SK-N-SH (cell line): ENCODE results near the gene KCNC2. TPM values are rescaled to one million over a fixed set of nuclear protein-coding genes. Genes with fewer than 3 reads are reported as not detected.

Source experiments
- CTCF ChIA-PET: fragments of 300-600, 350-600 bp; formaldehyde crosslinking; extraction: SDS; loops from one replicate; lab custom pipeline; 2021; lab: Yijun Ruan, JAX
- POLR2A ChIA-PET: fragments of 350-600 bp; sonication (Branson Sonifier 250); formaldehyde crosslinking; extraction: SDS; loops from one replicate; lab custom pipeline; 2020; ENCODE audit warnings: antibody characterized with exemption, inconsistent platforms; lab: Yijun Ruan, JAX
- DNase-seq: peaks from one replicate; pipeline ENCODE4 v3.0.0; 2012
- H2AFZ ChIP-seq: fragments of 200-600 bp; sonication (generic); 2 replicates; pipeline ENCODE4 v1.8.1; 2016; ENCODE audit warnings: antibody characterized with exemption, mild to moderate bottlenecking, low read depth
- H3F3A ChIP-seq: fragments of 200-600 bp; sonication (generic); replicated peaks from 2 replicates; pipeline ENCODE3; 2016; ENCODE audit warnings: antibody characterized with exemption, mild to moderate bottlenecking; ENCODE audit not compliant: insufficient read depth
- H3K27ac ChIP-seq, 2 experiments: fragments of 200-500 bp in 1 of 2; fragments of 200-600 bp in 1 of 2; sonication (Bioruptor generic) in 1 of 2; sonication (generic), shearing (Covaris generic) in 1 of 2; 2 replicates each; pipeline versions ENCODE4 v1.5.1 to v1.6.1; 2014 to 2016; ENCODE audit warnings: low read depth in 2 of 2, inconsistent platforms in 1 of 2, low read length in 1 of 2, mild to moderate bottlenecking in 1 of 2, mixed read lengths in 1 of 2
- H3K27me3 ChIP-seq: fragments of 200-600 bp; sonication (generic), shearing (Covaris generic); 2 replicates; pipeline ENCODE4 v1.6.1; 2016; ENCODE audit warnings: mixed run types; ENCODE audit not compliant: insufficient read depth
- H3K36me3 ChIP-seq, 2 experiments: fragments of 200-500 bp in 1 of 2; fragments of 200-600 bp in 1 of 2; sonication (Bioruptor generic) in 1 of 2; sonication (generic) in 1 of 2; replicated peaks in 1 of 2; 2 replicates each; pipeline versions ENCODE3 to v1.5.1; 2014 to 2016; ENCODE audit warnings: low read length in 1 of 2, mild to moderate bottlenecking in 1 of 2; ENCODE audit not compliant: insufficient read depth in 2 of 2, control insufficient read depth in 1 of 2
- H3K4me1 ChIP-seq, 2 experiments: fragments of 200-500 bp in 1 of 2; fragments of 200-600 bp in 1 of 2; sonication (Bioruptor generic) in 1 of 2; sonication (generic), shearing (Covaris generic) in 1 of 2; 2 replicates each; pipeline versions ENCODE4 v1.5.1 to v1.6.1; 2014 to 2016; ENCODE audit warnings: low read depth in 1 of 2, low read length in 1 of 2, mixed run types in 1 of 2; ENCODE audit not compliant: insufficient read depth in 2 of 2, control insufficient read depth in 1 of 2
- H3K4me2 ChIP-seq: fragments of 200-600 bp; sonication (generic), shearing (Covaris generic); 2 replicates; pipeline ENCODE4 v1.6.1; 2017; ENCODE audit warnings: mixed run types
- H3K4me3 ChIP-seq, 2 experiments: fragments of 200-500 bp in 1 of 2; fragments of 200-600 bp in 1 of 2; sonication (Bioruptor generic) in 1 of 2; sonication (generic), shearing (Covaris generic) in 1 of 2; 2 replicates each; pipeline versions ENCODE4 v1.5.1 to v1.8.1; 2014 to 2016; ENCODE audit warnings: low read depth in 2 of 2, inconsistent platforms in 1 of 2, low read length in 1 of 2, mild to moderate bottlenecking in 1 of 2, mixed read lengths in 1 of 2, moderate library complexity in 1 of 2
- H3K79me2 ChIP-seq: fragments of 200-600 bp; sonication (generic); 2 replicates; pipeline ENCODE4 v1.8.1; 2017; ENCODE audit warnings: mild to moderate bottlenecking; ENCODE audit not compliant: insufficient read depth
- H3K9ac ChIP-seq: fragments of 200-600 bp; sonication (generic); 2 replicates; pipeline ENCODE4 v1.6.1; 2017; ENCODE audit warnings: mixed run types
- H3K9me2 ChIP-seq: fragments of 200-600 bp; sonication (generic); 2 replicates; pipeline ENCODE4 v1.6.1; 2017; ENCODE audit warnings: mixed run types
- H3K9me3 ChIP-seq: fragments of 200-600 bp; sonication (generic); 2 replicates; pipeline ENCODE4 v1.6.1; 2017; ENCODE audit warnings: mixed run types, mild to moderate bottlenecking, moderate library complexity
- H4K20me1 ChIP-seq: fragments of 200-600 bp; sonication (generic); 2 replicates; pipeline ENCODE4 v1.6.1; 2017; ENCODE audit warnings: mild to moderate bottlenecking, mixed run types; ENCODE audit not compliant: insufficient read depth
- CHD2 ChIP-seq: fragments of 150-350 bp; IDR thresholded peaks from 2 replicates; pipeline ENCODE4 v1.6.1; 2018; ENCODE audit warnings: low read length; ENCODE audit not compliant: partially characterized antibody
- ELF1 ChIP-seq: IDR thresholded peaks from 2 replicates; pipeline ENCODE4 v1.4.0; 2012
- EZH2phosphoT487 ChIP-seq: fragments of 200-600 bp; sonication (generic); IDR thresholded peaks from 2 replicates; pipeline ENCODE4 v1.6.1; 2017; ENCODE audit warnings: low read depth, mixed run types, mild to moderate bottlenecking, antibody characterized with exemption, moderate library complexity, borderline replicate concordance
- FOXJ3 ChIP-seq: sonication (generic); formaldehyde crosslinking; IDR thresholded peaks from 2 replicates; pipeline ENCODE4 v1.5.1; 2020; ENCODE audit warnings: mild to moderate bottlenecking, missing genetic modification reagents
- GATA2 ChIP-seq: sonication (generic); formaldehyde crosslinking; IDR thresholded peaks from 2 replicates; pipeline ENCODE4 v1.5.0; 2020; ENCODE audit warnings: mild to moderate bottlenecking, missing genetic modification reagents
- JUND ChIP-seq: IDR thresholded peaks from 2 replicates; pipeline ENCODE4 v1.4.0; 2012
- MAX ChIP-seq: IDR thresholded peaks from 2 replicates; pipeline ENCODE4 v1.4.0; 2012; ENCODE audit warnings: low read depth
- MEF2A ChIP-seq: IDR thresholded peaks from 2 replicates; pipeline ENCODE4 v1.4.0; 2012; ENCODE audit warnings: low read depth, borderline replicate concordance
- NRF1 ChIP-seq: IDR thresholded peaks from 2 replicates; pipeline ENCODE4 v1.6.1; 2012; ENCODE audit warnings: low read depth, mild to moderate bottlenecking, low read length
- POLR2AphosphoS5 ChIP-seq: IDR thresholded peaks from 2 replicates; pipeline ENCODE4 v1.6.1; 2012; ENCODE audit warnings: low read depth, low read length
- RCOR1 ChIP-seq: fragments of 150-350 bp; IDR thresholded peaks from 2 replicates; pipeline ENCODE4 v1.6.1; 2017; ENCODE audit warnings: antibody characterized with exemption, low read length
- RXRA ChIP-seq: IDR thresholded peaks from 2 replicates; pipeline ENCODE4 v1.4.0; 2012; ENCODE audit warnings: low read depth, mild to moderate bottlenecking, borderline replicate concordance
- SIN3A ChIP-seq: IDR thresholded peaks from 2 replicates; pipeline ENCODE4 v1.6.1; 2012; ENCODE audit warnings: low read depth, mild to moderate bottlenecking, low read length, moderate library complexity, borderline replicate concordance
- SMC3 ChIP-seq: IDR thresholded peaks from 2 replicates; pipeline ENCODE4 v1.6.1; 2012; ENCODE audit warnings: low read depth, low read length, improper control_type of control experiment
- TAF1 ChIP-seq: IDR thresholded peaks from 2 replicates; pipeline ENCODE4 v1.6.1; 2012; ENCODE audit warnings: low read depth, mild to moderate bottlenecking, low read length, moderate library complexity, borderline replicate concordance
- USF2 ChIP-seq: fragments of 150-350 bp; IDR thresholded peaks from 2 replicates; pipeline ENCODE4 v1.6.1; 2017; ENCODE audit warnings: antibody characterized with exemption, low read length, low read depth, borderline replicate concordance
- YY1 ChIP-seq: IDR thresholded peaks from 2 replicates; pipeline ENCODE4 v1.4.0; 2012; ENCODE audit warnings: low read depth, mild to moderate bottlenecking
- WGBS: methylation state at CpG from one replicate; pipeline ENCODE4 v1.1.6; 2017; ENCODE audit warnings: low lambda C conversion rate; 5-methylcytosine and 5-hydroxymethylcytosine counted together
- polyA plus RNA-seq, 3 experiments: library from polyadenylated mRNA; depleted of rRNA; stranded (reverse); fragments of >200 nt; gene quantifications; 2 replicates each; pipeline ENCODE4 v1.2.3, GENCODE V29; 2012
- TF ChIP-seq, protein P1 (sequence below): fragments of 200-600 bp; sonication (generic); IDR thresholded peaks from 2 replicates; pipeline ENCODE4 v1.6.1; 2017; ENCODE audit warnings: antibody characterized with exemption, mild to moderate bottlenecking, moderate library complexity
- TF ChIP-seq, protein P2 (sequence below): IDR thresholded peaks from 2 replicates; pipeline ENCODE4 v1.4.0; 2012; ENCODE audit warnings: low read depth, borderline replicate concordance

The KCNC2 gene
- polyA plus RNA-seq, 1 of the 3 experiments (the other 2 are of a cell fraction): not detected

DNA sequence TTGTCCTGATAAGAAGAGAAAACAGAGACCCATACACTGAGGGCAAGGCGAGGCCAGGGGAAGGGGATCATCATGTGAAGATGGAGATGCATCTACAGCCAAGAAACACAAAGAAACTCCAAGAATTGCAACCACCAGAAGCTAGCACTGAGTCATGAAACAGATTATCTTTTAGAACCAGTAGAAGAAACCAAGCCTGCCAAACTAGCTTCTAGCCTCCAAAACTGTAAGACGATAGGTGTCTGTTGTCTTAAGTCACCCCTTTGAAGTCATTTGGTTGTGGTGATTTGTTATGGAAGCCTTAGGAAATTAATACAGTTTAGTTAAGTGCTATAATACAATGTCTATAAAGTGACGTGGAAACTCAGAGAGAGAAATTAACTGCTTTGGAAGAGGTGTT, 15.4 kb downstream of the KCNC2 start:
- no peak for DNase-seq
- Histone ChIP-seq H3F3A (no peaks in the 10 kb centered on the region), H3K9me3 (no peaks in the 10 kb centered on the region), H3K4me3 (no peak overlapping the region), H3K4me1 (no peaks in the 10 kb centered on the region), H3K9ac (no peak overlapping the region), H4K20me1 (no peaks in the 10 kb centered on the region), H2AFZ (no peak overlapping the region), H3K79me2 (no peaks in the 10 kb centered on the region)
- TF ChIP-seq YY1 (no peak), RCOR1 (no peak), NRF1 (no peak), MEF2A (no peak), USF2 (no peak), CHD2 (no peak), ELF1 (no peak), EZH2phosphoT487 (no peak), SIN3A (no peak), MAX (no peak), TAF1 (no peak), RXRA (no peak), JUND (no peak), GATA2 (no peak), POLR2AphosphoS5 (no peak), FOXJ3 (no peak), SMC3 (no peak)
- TF ChIP-seq, protein P1, sequence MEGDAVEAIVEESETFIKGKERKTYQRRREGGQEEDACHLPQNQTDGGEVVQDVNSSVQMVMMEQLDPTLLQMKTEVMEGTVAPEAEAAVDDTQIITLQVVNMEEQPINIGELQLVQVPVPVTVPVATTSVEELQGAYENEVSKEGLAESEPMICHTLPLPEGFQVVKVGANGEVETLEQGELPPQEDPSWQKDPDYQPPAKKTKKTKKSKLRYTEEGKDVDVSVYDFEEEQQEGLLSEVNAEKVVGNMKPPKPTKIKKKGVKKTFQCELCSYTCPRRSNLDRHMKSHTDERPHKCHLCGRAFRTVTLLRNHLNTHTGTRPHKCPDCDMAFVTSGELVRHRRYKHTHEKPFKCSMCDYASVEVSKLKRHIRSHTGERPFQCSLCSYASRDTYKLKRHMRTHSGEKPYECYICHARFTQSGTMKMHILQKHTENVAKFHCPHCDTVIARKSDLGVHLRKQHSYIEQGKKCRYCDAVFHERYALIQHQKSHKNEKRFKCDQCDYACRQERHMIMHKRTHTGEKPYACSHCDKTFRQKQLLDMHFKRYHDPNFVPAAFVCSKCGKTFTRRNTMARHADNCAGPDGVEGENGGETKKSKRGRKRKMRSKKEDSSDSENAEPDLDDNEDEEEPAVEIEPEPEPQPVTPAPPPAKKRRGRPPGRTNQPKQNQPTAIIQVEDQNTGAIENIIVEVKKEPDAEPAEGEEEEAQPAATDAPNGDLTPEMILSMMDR: no peak
- TF ChIP-seq, protein P2, sequence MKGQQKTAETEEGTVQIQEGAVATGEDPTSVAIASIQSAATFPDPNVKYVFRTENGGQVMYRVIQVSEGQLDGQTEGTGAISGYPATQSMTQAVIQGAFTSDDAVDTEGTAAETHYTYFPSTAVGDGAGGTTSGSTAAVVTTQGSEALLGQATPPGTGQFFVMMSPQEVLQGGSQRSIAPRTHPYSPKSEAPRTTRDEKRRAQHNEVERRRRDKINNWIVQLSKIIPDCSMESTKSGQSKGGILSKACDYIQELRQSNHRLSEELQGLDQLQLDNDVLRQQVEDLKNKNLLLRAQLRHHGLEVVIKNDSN: no peak
- TF ChIP-seq, all 33 proteins: peak for 0
- Histone ChIP-seq H3K9me2 (no peaks in the 10 kb centered on the region), H3K4me2 (no peak overlapping the region), H3K27ac (no peak overlapping the region), H3K36me3 (no peaks in the 10 kb centered on the region), H3K27me3 (no peaks in the 10 kb centered on the region)
- ChIA-PET POLR2A (no interaction called here), CTCF (no interaction called here)
- 13% methylated on average over 3 of the region's 3 CpGs for WGBS
